Measurements from ENCODE around the gene LTBR.

The LTBR gene

DNA sequence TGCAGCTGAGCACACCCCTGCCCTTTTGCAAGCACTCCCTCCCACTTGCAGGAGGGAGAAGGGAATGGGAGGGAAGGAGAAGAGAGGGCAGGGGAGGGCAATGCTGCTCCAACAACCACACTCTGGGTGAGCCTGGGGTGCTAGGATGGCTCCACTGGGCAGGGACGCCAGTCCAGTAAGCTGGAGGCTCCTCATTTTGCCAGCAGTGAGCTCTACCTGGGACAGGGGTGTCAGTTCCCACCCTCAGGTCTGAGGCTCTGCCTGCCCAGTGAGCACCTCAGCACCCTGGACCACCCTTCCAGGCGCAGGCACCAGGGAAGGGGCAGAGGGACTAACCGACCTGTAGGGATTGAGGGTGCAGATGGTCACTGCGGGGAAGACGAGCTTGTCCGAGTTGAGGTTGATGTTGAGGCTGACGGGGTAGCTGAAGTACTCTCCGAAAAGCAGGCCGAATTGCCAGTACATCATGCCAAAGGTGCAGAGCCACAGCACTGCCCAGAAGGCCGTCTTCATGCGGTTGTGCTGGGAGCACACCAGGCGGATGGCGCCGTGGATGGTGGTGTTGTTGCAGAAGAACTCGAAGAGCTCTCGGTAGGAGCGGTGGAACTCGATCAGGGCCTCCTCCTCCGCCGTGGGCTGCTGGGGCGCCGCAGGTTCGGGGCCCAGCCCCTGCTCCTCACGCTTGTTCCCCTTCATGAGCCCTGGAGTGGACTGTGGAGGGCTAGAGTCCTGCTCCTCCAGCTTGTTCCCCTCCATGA lies 9.8 kb upstream of the LTBR start:
- TF ChIP-seq, protein P1, sequence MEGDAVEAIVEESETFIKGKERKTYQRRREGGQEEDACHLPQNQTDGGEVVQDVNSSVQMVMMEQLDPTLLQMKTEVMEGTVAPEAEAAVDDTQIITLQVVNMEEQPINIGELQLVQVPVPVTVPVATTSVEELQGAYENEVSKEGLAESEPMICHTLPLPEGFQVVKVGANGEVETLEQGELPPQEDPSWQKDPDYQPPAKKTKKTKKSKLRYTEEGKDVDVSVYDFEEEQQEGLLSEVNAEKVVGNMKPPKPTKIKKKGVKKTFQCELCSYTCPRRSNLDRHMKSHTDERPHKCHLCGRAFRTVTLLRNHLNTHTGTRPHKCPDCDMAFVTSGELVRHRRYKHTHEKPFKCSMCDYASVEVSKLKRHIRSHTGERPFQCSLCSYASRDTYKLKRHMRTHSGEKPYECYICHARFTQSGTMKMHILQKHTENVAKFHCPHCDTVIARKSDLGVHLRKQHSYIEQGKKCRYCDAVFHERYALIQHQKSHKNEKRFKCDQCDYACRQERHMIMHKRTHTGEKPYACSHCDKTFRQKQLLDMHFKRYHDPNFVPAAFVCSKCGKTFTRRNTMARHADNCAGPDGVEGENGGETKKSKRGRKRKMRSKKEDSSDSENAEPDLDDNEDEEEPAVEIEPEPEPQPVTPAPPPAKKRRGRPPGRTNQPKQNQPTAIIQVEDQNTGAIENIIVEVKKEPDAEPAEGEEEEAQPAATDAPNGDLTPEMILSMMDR (IDR thresholded peaks at IDR 0.05) = no peak

DNA sequence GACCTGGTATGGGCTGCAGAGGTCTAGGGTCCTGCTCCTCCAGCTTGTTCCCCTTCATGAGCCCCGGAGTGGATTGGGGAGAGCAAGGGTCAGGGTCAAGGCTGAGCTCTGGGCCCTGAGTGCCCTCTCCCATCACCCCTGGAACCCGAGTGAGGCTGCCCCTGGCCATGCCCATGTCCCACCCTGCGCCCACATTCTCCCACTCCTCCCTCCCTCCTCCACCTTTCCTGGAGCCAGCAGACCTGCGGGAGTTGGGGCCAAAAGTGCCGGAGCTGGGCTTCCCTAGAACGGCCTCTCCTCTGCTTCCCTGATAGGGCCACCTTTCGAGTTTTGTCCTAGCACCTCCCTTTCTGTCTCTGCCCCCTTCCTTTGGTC lies 9.2 kb upstream of the LTBR start:
- TF ChIP-seq, protein P1 (IDR thresholded peaks at IDR 0.05) = no peak

DNA sequence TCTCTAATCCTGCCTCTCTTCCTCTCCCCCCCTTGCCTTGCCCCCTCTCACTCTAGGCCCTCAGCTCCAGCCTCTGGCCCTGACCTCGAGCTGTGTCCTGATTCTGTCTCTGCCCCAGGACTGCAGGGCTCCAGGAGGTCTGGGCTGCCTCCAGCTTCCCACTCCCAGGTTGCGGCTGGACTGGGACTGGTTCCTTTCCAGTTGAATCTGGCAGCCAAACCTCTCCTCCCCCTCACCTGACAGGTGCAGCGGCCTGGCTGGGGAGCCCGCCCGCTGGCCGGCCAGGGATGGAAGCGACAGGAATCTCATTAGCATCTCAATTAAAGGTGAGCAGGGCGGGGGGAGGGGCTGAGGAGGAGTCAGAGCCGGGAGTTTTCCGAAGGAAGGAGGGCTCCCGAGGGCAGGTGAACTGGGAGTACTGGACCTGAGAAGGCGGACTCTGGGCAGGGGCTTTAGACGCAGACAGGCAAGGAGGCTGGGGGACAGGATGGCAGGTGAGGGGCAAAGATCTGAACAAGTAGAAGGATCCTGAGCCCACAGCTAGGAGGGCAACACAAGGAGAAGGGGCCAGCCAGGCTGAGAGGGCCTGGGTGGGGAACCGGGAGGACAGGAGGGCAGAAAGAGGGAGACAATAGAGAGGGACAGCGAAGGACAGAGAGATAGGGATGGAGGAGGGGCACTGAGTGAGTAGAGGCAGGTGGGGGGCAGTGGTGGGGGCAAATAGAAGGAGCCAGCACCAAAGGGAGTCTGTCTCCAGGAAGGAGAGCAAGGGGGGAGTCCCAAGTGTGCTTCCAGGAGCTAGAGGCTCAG lies 8.5 kb upstream of the LTBR start, which contains the start of gene SCNN1A:
SCNN1A (minus strand) TSS at position 295 of the 810 bp plus-strand sequence. CDS start 780 bp downstream, outside the sequence.
- TF ChIP-seq, protein P1 (IDR thresholded peaks at IDR 0.05) = no peak

DNA sequence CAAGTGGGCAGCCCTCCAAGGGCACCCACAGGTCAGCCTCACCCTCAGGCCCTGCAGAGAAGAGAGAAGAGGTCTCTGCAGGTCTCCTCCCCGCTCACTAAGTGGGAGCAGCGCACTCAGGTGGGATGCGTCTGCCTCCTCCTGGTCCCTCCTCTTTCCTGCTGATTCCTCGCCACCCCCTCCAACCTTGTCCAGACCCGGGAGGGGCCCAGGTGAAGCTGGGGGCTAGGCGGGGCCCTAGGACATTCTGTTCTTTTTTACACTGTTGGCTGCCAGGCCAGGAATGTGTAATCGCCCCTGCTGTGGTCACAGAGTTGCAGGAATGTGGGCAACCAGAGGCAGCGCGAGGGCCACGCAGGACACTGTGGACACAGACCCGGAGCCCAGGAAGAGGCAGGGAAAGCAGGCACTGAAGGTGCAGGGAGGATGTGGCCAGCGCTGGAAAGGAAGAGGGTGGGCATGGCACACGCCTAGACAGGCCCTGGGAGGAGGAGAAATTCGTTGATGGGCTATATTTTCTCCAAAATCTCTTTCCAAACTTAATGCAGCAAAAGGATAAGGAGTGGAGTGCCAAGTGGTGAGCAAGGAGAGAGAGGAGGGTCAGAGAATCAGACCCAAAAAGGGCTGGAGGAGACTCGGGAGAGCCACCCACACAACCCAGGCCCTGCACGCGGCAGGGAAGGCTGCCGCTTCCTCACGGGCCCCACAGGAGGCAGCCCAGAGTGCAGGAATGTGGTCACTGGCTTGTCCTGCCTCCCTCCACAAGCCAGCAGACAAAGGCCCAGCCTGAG lies 7.7 kb upstream of the LTBR start:
- TF ChIP-seq, protein P1 (IDR thresholded peaks at IDR 0.05) = no peak

DNA sequence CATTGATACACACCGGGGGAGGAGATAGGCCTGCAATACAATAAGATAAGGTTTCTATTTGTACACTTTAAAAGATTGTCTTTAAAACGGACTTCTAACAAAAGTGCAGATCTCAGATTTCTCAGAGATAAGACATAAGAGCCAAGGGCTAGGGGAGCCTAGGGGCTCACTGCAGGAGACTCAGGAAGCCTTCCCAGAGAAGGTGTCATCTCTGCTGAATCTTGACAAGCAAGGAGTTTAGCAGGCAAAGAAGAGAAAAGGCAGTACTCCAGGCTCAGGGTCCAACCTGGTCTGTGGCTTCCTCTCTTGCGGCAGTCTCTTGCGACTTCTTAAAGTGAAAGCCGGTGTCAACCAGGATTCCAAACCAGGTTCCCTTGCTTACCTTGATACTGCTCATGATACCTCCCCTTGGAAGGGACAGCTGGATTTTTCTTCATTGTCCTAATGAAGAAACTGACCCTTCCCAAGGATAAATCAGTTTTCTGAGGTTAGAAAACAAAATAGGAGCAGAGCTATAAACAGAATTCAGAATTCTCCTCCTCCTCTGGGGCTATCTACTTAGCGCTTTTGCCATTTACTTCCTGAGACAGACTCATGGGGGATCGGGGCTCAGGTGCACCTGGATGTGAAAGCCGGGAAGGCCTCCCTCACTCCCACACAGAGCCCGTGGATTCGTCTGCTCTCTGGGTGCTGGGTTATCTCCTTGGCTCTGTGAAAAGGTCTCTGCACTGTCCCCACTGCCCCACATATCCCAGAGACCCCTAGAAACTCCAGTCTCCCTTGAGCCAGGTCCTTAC lies 6.9 kb upstream of the LTBR start:
- TF ChIP-seq, protein P1 (IDR thresholded peaks at IDR 0.05) = no peak

DNA sequence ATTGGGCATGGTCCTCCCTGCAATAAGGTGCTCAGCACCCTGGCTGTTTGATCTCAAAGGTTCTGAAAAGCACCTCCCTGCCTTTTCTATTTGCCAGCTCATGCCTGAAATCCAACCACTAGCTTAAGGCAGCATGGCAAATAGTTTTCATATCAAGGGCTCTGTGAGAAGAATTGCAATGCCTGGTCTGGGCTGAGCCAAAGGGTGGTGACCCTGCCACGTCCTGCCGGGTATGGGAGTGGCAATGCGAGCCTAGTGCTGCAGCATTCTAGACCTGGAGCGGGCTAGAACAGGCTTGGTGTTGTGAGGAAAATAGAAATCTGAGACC lies 6.3 kb upstream of the LTBR start:
- TF ChIP-seq, protein P1 (IDR thresholded peaks at IDR 0.05) = no peak
